Neural progenitor cell (in vitro differentiated cells): ENCODE measurements around the gene CLCN6. TPM values are rescaled to one million over a fixed set of nuclear protein-coding genes. Genes with fewer than 3 reads are reported as not detected.

Experiments used
- DNase-seq: peaks from one replicate; pipeline ENCODE4 v3.0.0-alpha.2; 2016; ENCODE audit warnings: low spot score
- H2AFZ ChIP-seq: fragments of 200-600 bp; sonication (generic); replicated peaks from 2 replicates; pipeline ENCODE4 v1.6.1; 2016; ENCODE audit warnings: antibody characterized with exemption
- H3F3A ChIP-seq: fragments of 200-600 bp; sonication (generic); 2 replicates; pipeline ENCODE4 v1.6.1; 2016; ENCODE audit warnings: antibody characterized with exemption, low read depth
- H3K27ac ChIP-seq: fragments of 200-600 bp; sonication (generic); 2 replicates; pipeline ENCODE4 v1.5.1; 2016; ENCODE audit warnings: mild to moderate bottlenecking
- H3K27me3 ChIP-seq: fragments of 200-600 bp; sonication (generic); 2 replicates; pipeline ENCODE4 v1.6.1; 2016; ENCODE audit warnings: mild to moderate bottlenecking, moderate library complexity
- H3K36me3 ChIP-seq: fragments of 200-600 bp; sonication (generic); 2 replicates; pipeline ENCODE4 v1.5.1; 2016
- H3K4me1 ChIP-seq: fragments of 200-600 bp; sonication (generic); 2 replicates; pipeline ENCODE4 v1.6.1; 2016; ENCODE audit warnings: mixed run types
- H3K4me2 ChIP-seq: fragments of 200-600 bp; sonication (generic); 2 replicates; pipeline ENCODE4 v1.6.1; 2016
- H3K4me3 ChIP-seq: fragments of 200-600 bp; sonication (generic); 2 replicates; pipeline ENCODE4 v1.5.1; 2016
- H3K79me2 ChIP-seq: fragments of 200-600 bp; sonication (generic); 2 replicates; pipeline ENCODE4 v1.6.1; 2016; ENCODE audit warnings: low read depth
- H3K9ac ChIP-seq: fragments of 200-600 bp; sonication (generic); 2 replicates; pipeline ENCODE4 v1.6.1; 2016
- H3K9me3 ChIP-seq: fragments of 200-600 bp; sonication (generic); 2 replicates; pipeline ENCODE4 v1.5.1; 2016; ENCODE audit warnings: low read depth
- H4K20me1 ChIP-seq: fragments of 200-600 bp; sonication (generic); 2 replicates; pipeline ENCODE4 v1.6.1; 2016; ENCODE audit warnings: low read depth
- H3K27ac Mint-ChIP-seq: 3 replicates; pipeline ENCODE4 v1.8.0; 2021; ENCODE audit warnings: mixed read lengths
- H3K27me3 Mint-ChIP-seq: 2 replicates; pipeline ENCODE4 v1.8.0; 2022; ENCODE audit warnings: low read depth, mild to moderate bottlenecking, inconsistent platforms, moderate library complexity, mixed read lengths; ENCODE audit not compliant: insufficient read depth
- H3K36me3 Mint-ChIP-seq: 3 replicates; pipeline ENCODE4 v1.8.0; 2021; ENCODE audit warnings: mixed read lengths
- H3K4me1 Mint-ChIP-seq: 3 replicates; pipeline ENCODE4 v1.8.0; 2021; ENCODE audit warnings: mixed read lengths
- H3K4me3 Mint-ChIP-seq: 3 replicates; pipeline ENCODE4 v1.8.0; 2021; ENCODE audit warnings: mild to moderate bottlenecking, moderate library complexity, mixed read lengths
- H3K9me3 Mint-ChIP-seq: 3 replicates; pipeline ENCODE4 v1.8.0; 2020; ENCODE audit warnings: mixed read lengths
- CTCF ChIP-seq: fragments of 200-600 bp; sonication (generic); IDR thresholded peaks from 2 replicates; pipeline ENCODE4 v1.5.1; 2017; ENCODE audit warnings: antibody characterized with exemption, mild to moderate bottlenecking
- EZH2 ChIP-seq: fragments of 200-600 bp; sonication (generic); IDR thresholded peaks from 2 replicates; pipeline ENCODE4 v1.6.1; 2017; ENCODE audit warnings: antibody characterized with exemption, mild to moderate bottlenecking, moderate library complexity
- EZH2phosphoT487 ChIP-seq: fragments of 200-600 bp; sonication (generic); IDR thresholded peaks from 2 replicates; pipeline ENCODE4 v1.6.1; 2017; ENCODE audit warnings: antibody characterized with exemption
- total RNA-seq: library from RNA; depleted of rRNA; stranded (reverse); fragments of >200 nt; gene quantifications from 2 replicates; pipeline ENCODE4 v1.2.3, GENCODE V29; 2015; ENCODE audit warnings: low replicate concordance

CLCN6 gene
- total RNA-seq, 1 donor from 2014 or later: 10.3 TPM

- H3K4me1 Mint-ChIP-seq: peaks cover 13% of the 10 kb centered on the region
- Histone ChIP-seq H4K20me1 (no peaks in the 10 kb centered on the region), H3K36me3 (no peaks in the 10 kb centered on the region), H3K27me3 (no peaks in the 10 kb centered on the region), H3K4me3 (peak overlapping the region; percentile 21), H3K9me3 (no peaks in the 10 kb centered on the region), H3K79me2 (no peaks in the 10 kb centered on the region), H3K27ac (no peak overlapping the region), H3K4me2 (peak overlapping the region; percentile 68), H3F3A (peaks cover 13% of the 10 kb centered on the region), H3K9ac (no peak overlapping the region), H2AFZ (no peak overlapping the region), H3K4me1 (peaks cover 15% of the 10 kb centered on the region)
- TF ChIP-seq EZH2phosphoT487 (no peak), CTCF (no peak), EZH2 (no peak)
- H3K9me3 Mint-ChIP-seq: no peaks in the 10 kb centered on the region
- no peak overlapping the region for H3K4me3 Mint-ChIP-seq
- H3K36me3 Mint-ChIP-seq: no peaks in the 10 kb centered on the region
- H3K27me3 Mint-ChIP-seq: peaks cover 4% of the 10 kb centered on the region
- DNase-seq: peak; percentile 1
- H3K27ac Mint-ChIP-seq: no peak overlapping the region
Observed at GRCh38 chr1:11784256-11784992, 21.6 kb upstream of the CLCN6 start.

GRCh38 chr1:11784993-11785769 is 20.8 kb upstream of the CLCN6 start:
- peaks cover 4% of the 10 kb centered on the region for H3K27me3 Mint-ChIP-seq
- Histone ChIP-seq H2AFZ (no peak overlapping the region), H3F3A (peaks cover 13% of the 10 kb centered on the region), H3K4me1 (peaks cover 15% of the 10 kb centered on the region), H3K36me3 (no peaks in the 10 kb centered on the region), H3K4me2 (peak overlapping the region; percentile 68), H3K79me2 (no peaks in the 10 kb centered on the region), H3K9me3 (no peaks in the 10 kb centered on the region), H3K27ac (no peak overlapping the region), H3K4me3 (peak overlapping the region; percentile 21), H4K20me1 (no peaks in the 10 kb centered on the region), H3K27me3 (no peaks in the 10 kb centered on the region), H3K9ac (no peak overlapping the region)
- peak; percentile 90 for DNase-seq
- TF ChIP-seq EZH2phosphoT487: no peak
- TF ChIP-seq EZH2: no peak
- TF ChIP-seq CTCF: peak; percentile 88
- H3K36me3 Mint-ChIP-seq: no peaks in the 10 kb centered on the region
- no peaks in the 10 kb centered on the region for H3K9me3 Mint-ChIP-seq
- H3K27ac Mint-ChIP-seq: peak overlapping the region; percentile 68
- peak overlapping the region; percentile 48 for H3K4me3 Mint-ChIP-seq
- H3K4me1 Mint-ChIP-seq: peaks cover 13% of the 10 kb centered on the region

GRCh38 chr1:11786168-11786567 is 19.8 kb upstream of the CLCN6 start:
- Mint-ChIP-seq H3K27me3 (peaks cover 4% of the 10 kb centered on the region), H3K9me3 (no peaks in the 10 kb centered on the region), H3K36me3 (peaks cover 3% of the 10 kb centered on the region), H3K4me3 (no peak overlapping the region), H3K4me1 (peaks cover 10% of the 10 kb centered on the region), H3K27ac (no peak overlapping the region)
- peaks cover 13% of the 10 kb centered on the region for H3F3A ChIP-seq
- H3K9me3 ChIP-seq: no peaks in the 10 kb centered on the region
- no peak overlapping the region for H3K4me2 ChIP-seq
- H3K79me2 ChIP-seq: no peaks in the 10 kb centered on the region
- no peak overlapping the region for H3K9ac ChIP-seq
- peaks cover 15% of the 10 kb centered on the region for H3K4me1 ChIP-seq
- no peak overlapping the region for H3K4me3 ChIP-seq
- no peaks in the 10 kb centered on the region for H3K27me3 ChIP-seq
- H3K36me3 ChIP-seq: no peaks in the 10 kb centered on the region
- H3K27ac ChIP-seq: no peak overlapping the region
- TF ChIP-seq CTCF (no peak), EZH2 (no peak), EZH2phosphoT487 (no peak)
- no peak for DNase-seq
- H4K20me1 ChIP-seq: no peaks in the 10 kb centered on the region
- H2AFZ ChIP-seq: no peak overlapping the region
